Activated CD4-positive, alpha-beta T cell treated with anti-CD3 and anti-CD28 coated beads, Interleukin-2, amount 10 ng/mL, durations not matched to agents 24 days and 14 days (primary cell): Measurements from ENCODE around the gene LGALS9C. TPM values are rescaled to one million over a fixed set of nuclear protein-coding genes. Genes with fewer than 3 reads are reported as not detected.
A peak's percentile ranks its signal among the peaks of the same experiment; 100 is the strongest.
"Not testable (repeated sequence)": the region's sequence is repeated elsewhere in the genome, so short reads cannot be mapped to it uniquely, and the experiment has no call there.

Source experiments
- DNase-seq: peaks from one replicate; pipeline ENCODE4 v3.0.0; 2022
- H3K27ac Mint-ChIP-seq: one replicate; pipeline ENCODE4 v1.8.0; 2022; ENCODE audit warnings: mild to moderate bottlenecking, mixed read lengths
- H3K27me3 Mint-ChIP-seq: one replicate; pipeline ENCODE4 v1.8.0; 2022; ENCODE audit warnings: mixed read lengths
- H3K36me3 Mint-ChIP-seq: one replicate; pipeline ENCODE4 v1.8.0; 2022; ENCODE audit warnings: low read depth, mild to moderate bottlenecking, mixed read lengths
- H3K4me1 Mint-ChIP-seq: one replicate; pipeline ENCODE4 v1.8.0; 2021; ENCODE audit warnings: mixed read lengths
- H3K4me3 Mint-ChIP-seq: one replicate; pipeline ENCODE4 v1.8.0; 2022; ENCODE audit warnings: mild to moderate bottlenecking, moderate library complexity, mixed read lengths
- H3K9me3 Mint-ChIP-seq: one replicate; pipeline ENCODE4 v1.8.0; 2021; ENCODE audit warnings: mixed read lengths
- intact Hi-C: fragments of 100-400 bp; cut with micrococcal nuclease; formaldehyde crosslinking; loops from one replicate; pipeline ENCODE4 v1.15.1; 2023
- total RNA-seq: library from RNA; stranded (reverse); gene quantifications from 2 replicates; pipeline ENCODE4 v1.2.3, GENCODE V29; 2022

LGALS9C gene
- total RNA-seq, 1 donor from 2014 or later, result not detected

DNA sequence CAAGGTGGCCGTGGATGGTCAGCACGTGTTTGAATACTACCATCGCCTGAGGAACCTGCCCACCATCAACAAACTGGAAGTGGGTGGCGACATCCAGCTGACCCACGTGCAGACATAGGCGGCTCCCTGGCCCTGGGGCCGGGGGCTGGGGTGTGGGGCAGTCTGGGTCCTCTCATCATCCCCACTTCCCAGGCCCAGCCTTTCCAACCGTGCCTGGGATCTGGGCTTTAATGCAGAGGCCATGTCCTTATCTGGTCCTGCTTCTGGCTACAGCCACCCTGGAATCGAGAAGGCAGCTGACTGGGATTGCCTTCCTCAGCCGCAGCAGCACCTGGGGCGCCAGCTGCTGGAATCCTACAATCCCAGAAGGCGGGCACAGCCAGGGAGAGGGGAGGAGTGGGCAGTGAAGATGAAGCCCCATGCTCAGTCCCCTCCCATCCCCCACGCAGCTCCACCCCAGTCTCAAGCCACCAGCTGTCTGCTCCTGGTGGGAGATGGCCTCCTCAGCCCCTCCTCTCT, 17.7 kb downstream of the LGALS9C start:
- H3K36me3 Mint-ChIP-seq, H3K27ac Mint-ChIP-seq, H3K4me3 Mint-ChIP-seq, H3K27me3 Mint-ChIP-seq, intact Hi-C loops, H3K4me1 Mint-ChIP-seq, H3K9me3 Mint-ChIP-seq, DNase-seq: not testable (repeated sequence)

GRCh38 chr17:18497044-18497443, 20.5 kb downstream of the LGALS9C start:
- H3K27me3 Mint-ChIP-seq, DNase-seq, H3K4me1 Mint-ChIP-seq, H3K4me3 Mint-ChIP-seq, H3K9me3 Mint-ChIP-seq, H3K36me3 Mint-ChIP-seq, intact Hi-C loops, H3K27ac Mint-ChIP-seq: not testable (repeated sequence)

DNA sequence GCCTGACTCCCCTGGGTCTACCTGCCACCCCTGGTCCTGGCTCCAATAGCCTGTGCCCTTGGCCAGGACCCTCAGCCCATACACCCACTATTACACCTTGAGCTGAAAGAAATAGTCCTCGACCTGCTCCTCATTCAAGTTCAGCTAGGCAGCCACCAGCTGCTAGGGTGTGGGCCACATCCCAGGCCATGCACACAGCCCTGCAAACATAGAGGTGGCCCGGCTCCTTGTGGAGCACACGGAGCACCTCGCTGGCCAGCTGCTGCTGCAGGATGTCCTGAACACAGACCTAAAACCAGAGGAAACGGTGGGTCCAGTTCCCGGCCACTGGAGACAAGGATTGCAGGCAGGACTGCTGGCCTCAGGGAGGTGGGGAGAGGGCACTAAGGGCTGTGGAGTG, 22.5 kb downstream of the LGALS9C start:
- H3K9me3 Mint-ChIP-seq, H3K4me1 Mint-ChIP-seq, H3K4me3 Mint-ChIP-seq, DNase-seq, H3K36me3 Mint-ChIP-seq, H3K27ac Mint-ChIP-seq, H3K27me3 Mint-ChIP-seq, intact Hi-C loops: not testable (repeated sequence)

DNA sequence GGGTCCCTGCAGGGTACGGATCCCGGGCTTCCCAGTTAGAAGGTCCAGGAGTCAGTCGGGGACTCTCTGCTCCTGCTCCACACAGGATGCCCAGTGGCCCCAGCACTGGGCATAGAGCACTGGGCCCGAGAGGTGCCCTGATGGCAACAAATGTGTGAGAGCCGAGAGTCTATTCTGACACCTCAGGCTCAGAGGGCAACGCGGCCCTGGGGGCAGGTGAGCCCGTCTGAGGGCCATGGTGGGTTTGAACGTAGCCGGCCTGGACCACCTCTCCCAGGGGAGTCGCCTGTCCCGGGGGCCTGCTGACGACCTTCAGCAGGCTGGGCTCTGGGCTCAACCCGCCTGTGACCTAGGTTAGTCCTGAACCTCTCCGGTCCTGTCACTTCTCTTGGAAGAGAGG, 23.2 kb downstream of the LGALS9C start:
- H3K27me3 Mint-ChIP-seq, DNase-seq, H3K9me3 Mint-ChIP-seq, H3K36me3 Mint-ChIP-seq, H3K27ac Mint-ChIP-seq, intact Hi-C loops, H3K4me1 Mint-ChIP-seq, H3K4me3 Mint-ChIP-seq: not testable (repeated sequence)

GRCh38 chr17:18500281-18500680, 23.7 kb downstream of the LGALS9C start:
- H3K4me3 Mint-ChIP-seq, H3K9me3 Mint-ChIP-seq, H3K36me3 Mint-ChIP-seq, H3K4me1 Mint-ChIP-seq, intact Hi-C loops, H3K27ac Mint-ChIP-seq, H3K27me3 Mint-ChIP-seq, DNase-seq: not testable (repeated sequence)

DNA sequence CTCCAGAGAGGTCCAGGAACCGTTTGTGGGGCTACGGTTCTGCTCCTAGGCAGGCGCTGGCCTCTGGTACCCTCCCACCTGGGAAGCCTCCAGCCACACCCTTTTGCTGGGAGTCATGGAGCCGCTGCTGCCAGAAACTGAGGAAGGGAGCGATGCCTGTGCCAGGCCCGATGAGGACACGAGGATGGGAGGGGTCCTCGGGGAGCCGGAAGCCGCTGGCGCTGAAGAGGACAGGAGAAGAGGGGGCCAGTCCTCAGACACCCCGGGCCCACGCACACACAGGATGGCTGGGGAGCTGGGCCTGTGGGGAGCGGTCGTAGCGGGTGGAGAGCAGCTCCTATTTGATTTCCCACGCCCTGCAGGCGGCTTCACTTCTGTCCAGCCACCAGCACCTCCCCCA, 24.2 kb downstream of the LGALS9C start:
- H3K4me3 Mint-ChIP-seq, H3K36me3 Mint-ChIP-seq, DNase-seq, H3K27me3 Mint-ChIP-seq, intact Hi-C loops, H3K9me3 Mint-ChIP-seq, H3K4me1 Mint-ChIP-seq, H3K27ac Mint-ChIP-seq: not testable (repeated sequence)

DNA sequence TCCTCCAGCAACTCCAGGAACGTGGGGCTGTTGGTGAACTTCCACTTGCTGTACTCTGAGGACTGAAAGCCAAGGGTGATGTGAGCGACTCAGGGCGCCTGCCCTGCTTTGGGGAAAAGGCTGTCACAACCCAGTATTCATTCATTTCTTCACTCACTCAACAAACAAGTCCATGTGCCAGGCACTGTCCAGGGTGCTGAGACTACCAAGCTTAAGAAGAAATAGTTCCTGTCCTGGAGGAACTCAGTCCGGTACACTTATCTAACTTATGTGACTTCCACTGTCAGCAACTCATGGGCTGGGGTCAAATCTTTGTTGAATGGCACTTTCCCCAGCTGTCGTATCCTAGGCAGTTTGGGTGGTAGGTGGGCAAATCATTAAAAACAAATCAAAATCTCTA, 26.6 kb downstream of the LGALS9C start:
- H3K9me3 Mint-ChIP-seq, H3K4me3 Mint-ChIP-seq, H3K27me3 Mint-ChIP-seq, H3K36me3 Mint-ChIP-seq, H3K27ac Mint-ChIP-seq, intact Hi-C loops, H3K4me1 Mint-ChIP-seq: not testable (repeated sequence)
- DNase-seq, result peak; percentile 63

- H3K27me3 Mint-ChIP-seq, H3K27ac Mint-ChIP-seq, H3K9me3 Mint-ChIP-seq, H3K36me3 Mint-ChIP-seq, H3K4me3 Mint-ChIP-seq, intact Hi-C loops, DNase-seq, H3K4me1 Mint-ChIP-seq: not testable (repeated sequence)
These were observed 31.1 kb downstream of the LGALS9C start for GRCh38 chr17:18507729-18508128.

DNA sequence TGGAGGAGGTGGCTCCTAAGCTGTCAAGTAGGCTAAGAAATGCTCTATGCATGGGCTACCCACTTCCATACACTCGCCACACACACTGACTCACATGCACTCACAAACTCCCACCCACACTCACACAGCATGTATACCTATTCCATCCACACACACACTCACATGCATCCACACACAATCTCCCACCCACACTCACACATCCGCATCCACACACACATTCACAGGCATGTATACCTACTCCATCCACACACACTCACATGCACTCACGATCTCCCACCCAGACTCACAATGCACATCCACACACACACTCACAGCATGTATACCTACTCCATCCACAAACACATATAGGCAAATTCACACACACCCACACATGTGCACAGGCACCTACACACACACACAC, 32.1 kb downstream of the LGALS9C start:
- intact Hi-C loops, H3K4me1 Mint-ChIP-seq, H3K4me3 Mint-ChIP-seq, H3K9me3 Mint-ChIP-seq, H3K27me3 Mint-ChIP-seq, H3K27ac Mint-ChIP-seq, H3K36me3 Mint-ChIP-seq, DNase-seq: not testable (repeated sequence)

DNA sequence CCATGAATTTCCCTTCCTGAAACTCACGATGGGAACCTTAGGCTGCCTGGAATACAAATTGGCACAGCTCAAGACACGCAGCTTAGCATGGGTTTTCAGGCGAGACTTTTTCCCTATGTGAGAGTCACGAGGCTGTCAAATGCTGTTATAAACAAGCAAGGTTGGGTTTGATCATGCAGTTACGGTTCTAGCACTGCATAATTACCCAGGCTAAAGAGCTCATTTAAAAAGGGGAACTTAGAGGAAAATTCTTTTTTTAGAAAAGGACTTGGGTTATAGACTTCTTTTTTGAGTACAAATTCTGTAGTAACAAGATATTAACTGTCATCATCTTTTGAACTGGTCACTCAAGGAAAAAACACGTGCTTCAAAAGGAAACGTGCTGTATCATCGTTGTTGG, 44.5 kb downstream of the LGALS9C start:
- H3K27me3 Mint-ChIP-seq, intact Hi-C loops, DNase-seq, H3K4me3 Mint-ChIP-seq, H3K4me1 Mint-ChIP-seq, H3K9me3 Mint-ChIP-seq, H3K36me3 Mint-ChIP-seq, H3K27ac Mint-ChIP-seq: not testable (repeated sequence)

DNA sequence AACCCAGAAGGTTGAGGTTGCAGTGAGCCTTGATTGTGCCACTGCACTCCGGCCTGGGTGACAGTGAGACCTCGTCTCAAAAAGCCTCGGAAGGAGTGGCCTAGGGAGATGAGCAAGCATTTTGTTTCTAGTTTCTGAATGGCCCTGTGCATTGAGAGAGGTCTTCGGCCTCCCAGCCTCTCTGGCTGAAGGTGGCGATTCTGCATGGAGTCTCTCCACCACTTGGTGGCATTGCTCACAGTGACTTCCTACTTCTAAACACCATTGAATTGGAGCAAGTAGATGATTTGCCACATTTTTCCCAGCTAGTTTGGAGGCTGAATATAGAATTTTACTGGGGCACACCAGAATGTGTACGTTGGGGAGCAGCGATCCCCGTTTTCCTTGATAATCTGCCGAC, 48.4 kb downstream of the LGALS9C start:
- H3K9me3 Mint-ChIP-seq, intact Hi-C loops, DNase-seq, H3K27me3 Mint-ChIP-seq, H3K4me1 Mint-ChIP-seq, H3K36me3 Mint-ChIP-seq, H3K4me3 Mint-ChIP-seq, H3K27ac Mint-ChIP-seq: not testable (repeated sequence)

- H3K27me3 Mint-ChIP-seq, intact Hi-C loops, H3K4me3 Mint-ChIP-seq, H3K36me3 Mint-ChIP-seq, DNase-seq, H3K9me3 Mint-ChIP-seq, H3K4me1 Mint-ChIP-seq, H3K27ac Mint-ChIP-seq: not testable (repeated sequence)
These were observed 49.7 kb downstream of the LGALS9C start for GRCh38 chr17:18526168-18526800.

GRCh38 chr17:18527354-18527753, 50.8 kb downstream of the LGALS9C start:
- H3K36me3 Mint-ChIP-seq, H3K9me3 Mint-ChIP-seq, H3K4me3 Mint-ChIP-seq, DNase-seq, H3K27me3 Mint-ChIP-seq, H3K4me1 Mint-ChIP-seq, intact Hi-C loops, H3K27ac Mint-ChIP-seq: not testable (repeated sequence)

DNA sequence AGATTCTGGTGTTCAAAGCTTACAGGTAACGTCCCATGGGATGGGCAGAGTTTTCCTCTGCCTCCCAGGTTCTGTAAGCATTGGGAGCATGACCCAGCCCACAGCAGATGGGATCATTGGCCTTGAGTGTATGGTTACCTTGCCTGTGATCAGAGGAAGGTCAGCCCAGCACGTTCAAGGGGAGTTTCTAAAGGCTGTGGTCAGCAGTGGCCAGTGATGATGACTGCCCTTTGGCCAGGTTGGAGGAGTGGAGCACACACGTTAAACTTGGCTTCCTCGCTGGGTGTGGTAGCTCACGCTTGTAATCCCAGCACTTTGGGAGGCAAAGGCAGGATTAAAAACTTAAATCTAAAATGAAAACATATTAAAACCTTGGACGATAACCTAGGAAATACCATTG, 51.8 kb downstream of the LGALS9C start:
- H3K9me3 Mint-ChIP-seq, H3K4me1 Mint-ChIP-seq, H3K4me3 Mint-ChIP-seq, H3K27me3 Mint-ChIP-seq, DNase-seq, H3K27ac Mint-ChIP-seq, H3K36me3 Mint-ChIP-seq, intact Hi-C loops: not testable (repeated sequence)

DNA sequence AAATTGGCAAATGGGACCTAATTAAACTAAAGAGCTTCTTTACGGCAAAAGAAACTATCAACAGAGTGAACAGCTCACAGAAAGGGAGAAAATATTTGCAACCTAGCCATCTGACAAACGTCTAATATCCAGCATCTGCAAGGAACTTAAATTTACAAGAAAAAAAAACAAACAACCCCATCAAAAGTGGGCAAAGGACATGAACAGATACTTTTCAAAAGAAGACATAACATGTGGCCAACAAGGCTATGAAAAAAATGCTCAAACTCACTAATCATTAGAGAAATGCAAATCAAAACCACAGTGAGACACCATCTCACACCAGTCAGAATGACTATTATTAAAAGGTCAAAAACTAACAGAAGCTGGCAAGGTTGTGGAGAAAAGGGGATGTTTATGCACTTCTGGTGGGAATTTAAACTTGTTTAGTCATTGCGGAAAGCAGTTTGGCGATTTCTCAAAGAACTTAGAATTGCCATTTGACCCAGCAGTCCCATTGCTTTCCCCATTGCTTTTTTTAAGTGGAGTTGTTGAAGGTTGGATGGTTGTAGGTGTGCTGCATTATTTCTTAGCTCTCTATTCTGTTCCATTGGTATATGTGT, 52.4 kb downstream of the LGALS9C start:
- H3K36me3 Mint-ChIP-seq, DNase-seq, H3K27me3 Mint-ChIP-seq, H3K4me1 Mint-ChIP-seq, H3K27ac Mint-ChIP-seq, H3K9me3 Mint-ChIP-seq, H3K4me3 Mint-ChIP-seq, intact Hi-C loops: not testable (repeated sequence)
